Measurements from ENCODE around the gene CACNB2. TPM values are rescaled to one million over a fixed set of nuclear protein-coding genes. Genes with fewer than 3 reads are reported as not detected.

CACNB2 gene
- polyA plus RNA-seq, 1 of the 3 experiments (the other 2 are of a cell fraction) = 0.74 TPM

- no peaks in the 10 kb centered on the region for H3K79me2 ChIP-seq (ENCODE audit: insufficient read depth)
- no peaks in the 10 kb centered on the region for H3K9me3 ChIP-seq
- H3K4me2 ChIP-seq = no peak overlapping the region
- H3K27ac ChIP-seq (ENCODE audit: low read depth in 2 of 2, low read length in 1 of 2) = no peak overlapping the region
- TF ChIP-seq YY1 (IDR thresholded peaks at IDR 0.05; ENCODE audit: low read depth) (no peak), RFX5 (IDR thresholded peaks at IDR 0.05; ENCODE audit: low read length) (no peak), REST (IDR thresholded peaks at IDR 0.05; ENCODE audit: low read depth, low read length) (no peak), EP300 (IDR thresholded peaks at IDR 0.05; ENCODE audit: borderline replicate concordance in 1 of 2, low read depth in 1 of 2, low read length in 1 of 2) (no peak), ELF1 (IDR thresholded peaks at IDR 0.05) (no peak), POLR2AphosphoS5 (IDR thresholded peaks at IDR 0.05; ENCODE audit: low read depth, low read length) (no peak), CHD2 (IDR thresholded peaks at IDR 0.05; ENCODE audit: low read length, partially characterized antibody) (no peak)
- H3F3A ChIP-seq (replicated peaks; ENCODE audit: insufficient read depth) = no peaks in the 10 kb centered on the region
- no peak overlapping the region for H2AFZ ChIP-seq (ENCODE audit: low read depth)
- no peaks in the 10 kb centered on the region for H3K36me3 ChIP-seq (replicated peaks in 1 of 2; ENCODE audit: control insufficient read depth in 1 of 2, insufficient read depth in 2 of 2, low read length in 1 of 2)
- peaks cover 5 to 12% of the 10 kb centered on the region in 2 experiments; a peak in 2 of 4 replicates for H3K4me1 ChIP-seq (ENCODE audit: control insufficient read depth in 1 of 2, insufficient read depth in 2 of 2, low read depth in 1 of 2, low read length in 1 of 2)
- H4K20me1 ChIP-seq (ENCODE audit: insufficient read depth) = no peaks in the 10 kb centered on the region
- peaks cover 14% of the 10 kb centered on the region; the same call in 1 of the 2 replicates for H3K27me3 ChIP-seq (ENCODE audit: insufficient read depth)
- no peak for DNase-seq
- ChIA-PET POLR2A (no interaction called here), CTCF (interaction anchor here (0.6 to 1.2 kb wide), 3 partner anchors 41 to 294 kb away, joined by 3 to 4 read pairs (median 3); no protein-coding TSS in a partner anchor)
- WGBS (ENCODE audit: low lambda C conversion rate) = 59% methylated on average over 4 of the region's 4 CpGs
- H3K9me2 ChIP-seq = no peaks in the 10 kb centered on the region
- no peak overlapping the region for H3K9ac ChIP-seq
- H3K4me3 ChIP-seq (ENCODE audit: low read depth in 2 of 2, low read length in 1 of 2) = no peak overlapping the region
Observed at GRCh38 chr10:18142151-18142550, 1.9 kb downstream of the CACNB2 start.

- no peak overlapping the region for H2AFZ ChIP-seq (ENCODE audit: low read depth)
- POLR2A ChIA-PET = no interaction called here
Observed at GRCh38 chr10:18144396-18144795, 4.2 kb downstream of the CACNB2 start.

More at GRCh38 chr10:18144396-18144795, 4.2 kb downstream of the CACNB2 start:
- TF ChIP-seq TEAD4 (IDR thresholded peaks at IDR 0.05; ENCODE audit: borderline replicate concordance, insufficient read depth) (no peak), REST (IDR thresholded peaks at IDR 0.05; ENCODE audit: low read depth, low read length) (no peak), GATA2 (CRISPR knock-in tag; IDR thresholded peaks at IDR 0.05) (no peak), YY1 (IDR thresholded peaks at IDR 0.05; ENCODE audit: low read depth) (no peak), TCF12 (IDR thresholded peaks at IDR 0.05) (no peak), CTCF (IDR thresholded peaks at IDR 0.05) (no peak), RFX5 (IDR thresholded peaks at IDR 0.05; ENCODE audit: low read length) (no peak), FOXM1 (IDR thresholded peaks at IDR 0.05; ENCODE audit: low read depth) (no peak), ELF1 (IDR thresholded peaks at IDR 0.05) (no peak), IRF3 (IDR thresholded peaks at IDR 0.05; ENCODE audit: low read depth, low read length) (no peak), EP300 (IDR thresholded peaks at IDR 0.05; ENCODE audit: borderline replicate concordance in 1 of 2, low read depth in 1 of 2, low read length in 1 of 2) (no peak), EZH2phosphoT487 (IDR thresholded peaks at IDR 0.05; ENCODE audit: borderline replicate concordance, low read depth) (no peak)
- no peaks in the 10 kb centered on the region for H3K9me3 ChIP-seq
- H3K9me2 ChIP-seq = no peaks in the 10 kb centered on the region
- H3K4me1 ChIP-seq (ENCODE audit: control insufficient read depth in 1 of 2, insufficient read depth in 2 of 2, low read depth in 1 of 2, low read length in 1 of 2) = peaks cover 5 to 12% of the 10 kb centered on the region in 2 experiments; a peak in 3 of 4 replicates
- peaks cover 13% of the 10 kb centered on the region; the same call in 1 of the 2 replicates for H3K27me3 ChIP-seq (ENCODE audit: insufficient read depth)
- no peak overlapping the region for H3K27ac ChIP-seq (ENCODE audit: low read depth in 2 of 2, low read length in 1 of 2)
- no peaks in the 10 kb centered on the region for H4K20me1 ChIP-seq (ENCODE audit: insufficient read depth)
- H3K79me2 ChIP-seq (ENCODE audit: insufficient read depth) = no peaks in the 10 kb centered on the region
- no peaks in the 10 kb centered on the region for H3F3A ChIP-seq (replicated peaks; ENCODE audit: insufficient read depth)
- DNase-seq = no peak
- no peak overlapping the region for H3K9ac ChIP-seq
- no peak overlapping the region for H3K4me3 ChIP-seq (ENCODE audit: low read depth in 2 of 2, low read length in 1 of 2)
- H3K4me2 ChIP-seq = no peak overlapping the region
- H3K36me3 ChIP-seq (replicated peaks in 1 of 2; ENCODE audit: control insufficient read depth in 1 of 2, insufficient read depth in 2 of 2, low read length in 1 of 2) = no peaks in the 10 kb centered on the region
- WGBS (ENCODE audit: low lambda C conversion rate) = 64% methylated on average over 1 of the region's 1 CpG
- CTCF ChIA-PET = interaction anchor here (1.6 kb wide), 1 partner anchor 72 kb away, joined by 6 read pairs; no protein-coding TSS in a partner anchor
